ENCODE data around the gene PPM1L. TPM values are rescaled to one million over a fixed set of nuclear protein-coding genes. Genes with fewer than 3 reads are reported as not detected.

Gene PPM1L
- total RNA-seq, 1 experiment from 2014 or later: 7.3 TPM

DNA sequence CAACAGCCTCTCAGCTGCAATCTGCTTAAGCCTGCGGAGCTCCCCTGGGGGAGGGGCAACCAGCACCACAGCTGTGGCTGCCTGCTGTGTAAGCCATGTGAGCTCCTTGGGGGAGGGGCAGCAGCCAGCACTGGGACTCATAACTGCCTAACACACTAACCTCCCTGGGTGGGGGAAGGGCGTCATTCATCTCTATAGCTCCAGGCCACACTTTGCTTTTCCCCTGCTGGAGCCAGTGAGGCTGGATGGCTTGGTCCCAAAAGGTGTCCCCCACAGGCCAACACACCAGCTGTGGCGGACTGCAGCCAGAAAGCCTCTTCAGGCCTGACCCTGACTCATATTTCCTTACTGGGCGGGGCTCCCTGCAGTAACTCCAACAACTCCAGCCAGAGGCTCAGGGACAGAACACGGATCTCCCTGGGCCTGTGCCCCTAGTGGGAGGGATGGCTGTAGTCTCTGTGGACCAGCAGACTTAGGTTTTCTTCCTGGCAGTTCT lies 129.8 kb downstream of the PPM1L start:
- no peak overlapping the region for H3K56ac ChIP-seq (ENCODE audit: insufficient read length, low read depth, low read length)
- Mint-ChIP-seq H3K4me3 (no peak overlapping the region), H3K27ac (peak overlapping the region in 2 of 3 experiments; percentile 47 to 86; a peak in 2 of 7 replicates), H3K27me3 (ENCODE audit: low read depth) (no peaks in the 10 kb centered on the region), H3K4me1 (peaks cover 19% of the 10 kb centered on the region in 2 experiments), H3K36me3 (ENCODE audit: insufficient read depth in 1 of 3, low read depth in 3 of 3) (peaks cover 11 to 43% (median 26%) of the 10 kb centered on the region in 3 experiments), H3K9me3 (peaks cover 20 to 32% of the 10 kb centered on the region in 2 experiments)
- TF ChIP-seq, protein P1, sequence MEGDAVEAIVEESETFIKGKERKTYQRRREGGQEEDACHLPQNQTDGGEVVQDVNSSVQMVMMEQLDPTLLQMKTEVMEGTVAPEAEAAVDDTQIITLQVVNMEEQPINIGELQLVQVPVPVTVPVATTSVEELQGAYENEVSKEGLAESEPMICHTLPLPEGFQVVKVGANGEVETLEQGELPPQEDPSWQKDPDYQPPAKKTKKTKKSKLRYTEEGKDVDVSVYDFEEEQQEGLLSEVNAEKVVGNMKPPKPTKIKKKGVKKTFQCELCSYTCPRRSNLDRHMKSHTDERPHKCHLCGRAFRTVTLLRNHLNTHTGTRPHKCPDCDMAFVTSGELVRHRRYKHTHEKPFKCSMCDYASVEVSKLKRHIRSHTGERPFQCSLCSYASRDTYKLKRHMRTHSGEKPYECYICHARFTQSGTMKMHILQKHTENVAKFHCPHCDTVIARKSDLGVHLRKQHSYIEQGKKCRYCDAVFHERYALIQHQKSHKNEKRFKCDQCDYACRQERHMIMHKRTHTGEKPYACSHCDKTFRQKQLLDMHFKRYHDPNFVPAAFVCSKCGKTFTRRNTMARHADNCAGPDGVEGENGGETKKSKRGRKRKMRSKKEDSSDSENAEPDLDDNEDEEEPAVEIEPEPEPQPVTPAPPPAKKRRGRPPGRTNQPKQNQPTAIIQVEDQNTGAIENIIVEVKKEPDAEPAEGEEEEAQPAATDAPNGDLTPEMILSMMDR (conservative IDR thresholded peaks at IDR 0.05): no peak
- H2AFZ ChIP-seq (ENCODE audit: low read length): no peak overlapping the region
- no peak overlapping the region for H3K23ac ChIP-seq (ENCODE audit: insufficient read length, low read depth, low read length)
- no peak overlapping the region for H4K8ac ChIP-seq (replicated peaks; ENCODE audit: insufficient read length, low read depth, low read length)
- peaks cover 4% of the 10 kb centered on the region for H3K23me2 ChIP-seq (ENCODE audit: insufficient read length, low read depth, low read length, poor library complexity, severe bottlenecking)
- H3K27ac ChIP-seq (ENCODE audit: insufficient read length, low read depth, low read length): no peak overlapping the region
- H2BK15ac ChIP-seq (ENCODE audit: low read depth, low read length): no peak overlapping the region
- H3K4ac ChIP-seq (ENCODE audit: low read depth, low read length): no peak overlapping the region
- H3K14ac ChIP-seq (ENCODE audit: insufficient read depth, low read length): no peak overlapping the region
- no peak overlapping the region for H2BK5ac ChIP-seq (ENCODE audit: insufficient read length, low read length)
- no peak overlapping the region for H4K5ac ChIP-seq (ENCODE audit: insufficient read length, low read depth, low read length)
- DNase-seq: peak; percentile 60
- H2BK12ac ChIP-seq (ENCODE audit: insufficient read length, low read depth, low read length): no peak overlapping the region
- no peak overlapping the region for H2AK5ac ChIP-seq (ENCODE audit: insufficient read length, low read length)
- H3T11ph ChIP-seq (ENCODE audit: low read length): no peak overlapping the region
- no peaks in the 10 kb centered on the region for H3K27me3 ChIP-seq (ENCODE audit: insufficient read depth, low read length)
- no CpG with 5 or more reads among the region's 5 CpGs for WGBS (ENCODE audit: extremely low coverage, insufficient read length, low lambda C conversion rate)
- no peak overlapping the region for H3K9ac ChIP-seq (ENCODE audit: extremely low read depth, insufficient read length, low read length)
- H3K4me2 ChIP-seq (ENCODE audit: insufficient read depth, insufficient read length, low read length): no peak overlapping the region
- no peak overlapping the region for H2BK20ac ChIP-seq (ENCODE audit: low read depth, low read length, poor library complexity, severe bottlenecking)
- H4K20me1 ChIP-seq (ENCODE audit: control insufficient read depth, insufficient read depth, insufficient read length): no peaks in the 10 kb centered on the region
- H2BK120ac ChIP-seq (ENCODE audit: low read depth, low read length, poor library complexity, severe bottlenecking): no peak overlapping the region
- no peaks in the 10 kb centered on the region; the same call in 1 of the 2 replicates for H3K4me1 ChIP-seq (ENCODE audit: insufficient read depth, low read length)
- no peaks in the 10 kb centered on the region for H3K9me3 ChIP-seq (ENCODE audit: control insufficient read depth, low read depth, low read length)
- H3K79me1 ChIP-seq (ENCODE audit: insufficient read depth, low read depth, low read length, poor library complexity, severe bottlenecking): no peaks in the 10 kb centered on the region
- H4K91ac ChIP-seq (ENCODE audit: insufficient read length, low read depth, low read length): no peak overlapping the region
- H3K18ac ChIP-seq (ENCODE audit: insufficient read length, low read depth, low read length): no peak overlapping the region
- no peaks in the 10 kb centered on the region for H3K79me2 ChIP-seq (ENCODE audit: insufficient read depth, low read length)
